ENCODE data around the gene SLC50A1. TPM values are rescaled to one million over a fixed set of nuclear protein-coding genes. Genes with fewer than 3 reads are reported as not detected.
A peak's percentile ranks its signal among the peaks of the same experiment; 100 is the strongest.

The SLC50A1 gene
- total and polyA plus RNA-seq, 9 of the 15 experiments (the other 6 are each of a cell fraction or from before 2014, with no cell fraction given) = 46.5 to 132 (median 91.9) TPM

DNA sequence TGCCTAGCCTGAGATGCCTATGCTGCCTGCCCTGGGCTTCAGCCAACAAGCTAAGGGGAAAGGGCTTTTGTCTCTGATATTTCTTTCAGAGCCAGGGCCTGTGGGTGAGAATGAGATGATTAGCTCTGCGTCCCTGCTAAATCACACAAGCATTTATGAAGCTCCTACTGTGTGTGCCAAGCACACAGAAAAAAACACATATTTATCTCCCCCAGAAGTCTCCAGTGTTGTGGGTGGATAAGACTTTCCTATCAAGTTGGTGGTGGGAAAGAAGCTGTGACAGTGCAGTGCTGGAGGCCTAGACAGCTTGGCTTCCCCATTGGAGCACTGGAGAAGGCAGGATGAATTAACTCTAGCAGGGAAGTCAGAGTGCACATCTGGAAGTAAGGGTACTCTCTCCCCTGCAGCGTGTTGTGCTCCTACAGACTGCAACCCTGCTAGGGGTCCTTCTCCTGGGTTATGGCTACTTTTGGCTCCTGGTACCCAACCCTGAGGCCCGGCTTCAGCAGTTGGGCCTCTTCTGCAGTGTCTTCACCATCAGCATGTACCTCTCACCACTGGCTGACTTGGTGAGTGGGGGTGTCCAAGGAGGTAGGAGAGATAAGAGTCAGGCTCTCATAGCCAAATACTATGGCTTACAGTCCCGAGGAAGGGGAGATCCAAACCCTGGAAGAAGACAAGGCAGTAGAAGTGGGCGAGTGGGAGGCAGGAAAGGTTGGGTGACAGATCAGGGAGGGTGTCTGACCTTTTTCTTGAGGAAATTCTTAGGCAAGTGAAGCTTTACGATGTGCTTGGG, 1.7 kb downstream of the SLC50A1 start (continued):
- TF ChIP-seq CCNT2 (IDR thresholded peaks at IDR 0.05; ENCODE audit: borderline replicate concordance, extremely low read depth, insufficient read length, low read depth, low read length) (no peak), NR2C2 (CRISPR knock-in tag; IDR thresholded peaks at IDR 0.05) (no peak), NR2C2 (tag; IDR thresholded peaks at IDR 0.05) (no peak), EGR1 (conservative IDR thresholded peaks at IDR 0.05) (peak; percentile 68), ZNF23 (CRISPR knock-in tag; IDR thresholded peaks at IDR 0.05) (no peak), NRF1 (conservative IDR thresholded peaks at IDR 0.05 in 1 of 2, IDR thresholded peaks at IDR 0.05 in 1 of 2) (no peak), HDAC2 (IDR thresholded peaks at IDR 0.05) (no peak), POLR2H (tag; IDR thresholded peaks at IDR 0.05; ENCODE audit: low read depth) (no peak), NFATC3 (IDR thresholded peaks at IDR 0.05) (no peak), ZNF75A (CRISPR knock-in tag; IDR thresholded peaks at IDR 0.05) (no peak), CXXC5 (CRISPR knock-in tag; IDR thresholded peaks at IDR 0.05) (no peak), PRPF4 (IDR thresholded peaks at IDR 0.05; ENCODE audit: insufficient read depth, low read depth, low read length, poor library complexity, severe bottlenecking) (no peak), TAF1 (IDR thresholded peaks at IDR 0.05; ENCODE audit: control insufficient read depth, extremely low read depth, insufficient read depth, low read length, severe bottlenecking) (peak; percentile 12), NONO (IDR thresholded peaks at IDR 0.05; ENCODE audit: low read depth in 2 of 2, low read length in 1 of 2) (no peak), PRMT5 (CRISPR knock-in tag; IDR thresholded peaks at IDR 0.05) (no peak), POLR3A (IDR thresholded peaks at IDR 0.05; ENCODE audit: borderline replicate concordance, extremely low read depth, insufficient read depth, insufficient read length) (no peak), GTF2A2 (tag; IDR thresholded peaks at IDR 0.05) (no peak), ZNF217 (CRISPR knock-in tag; IDR thresholded peaks at IDR 0.05) (no peak)
- TF ChIP-seq, protein P1, sequence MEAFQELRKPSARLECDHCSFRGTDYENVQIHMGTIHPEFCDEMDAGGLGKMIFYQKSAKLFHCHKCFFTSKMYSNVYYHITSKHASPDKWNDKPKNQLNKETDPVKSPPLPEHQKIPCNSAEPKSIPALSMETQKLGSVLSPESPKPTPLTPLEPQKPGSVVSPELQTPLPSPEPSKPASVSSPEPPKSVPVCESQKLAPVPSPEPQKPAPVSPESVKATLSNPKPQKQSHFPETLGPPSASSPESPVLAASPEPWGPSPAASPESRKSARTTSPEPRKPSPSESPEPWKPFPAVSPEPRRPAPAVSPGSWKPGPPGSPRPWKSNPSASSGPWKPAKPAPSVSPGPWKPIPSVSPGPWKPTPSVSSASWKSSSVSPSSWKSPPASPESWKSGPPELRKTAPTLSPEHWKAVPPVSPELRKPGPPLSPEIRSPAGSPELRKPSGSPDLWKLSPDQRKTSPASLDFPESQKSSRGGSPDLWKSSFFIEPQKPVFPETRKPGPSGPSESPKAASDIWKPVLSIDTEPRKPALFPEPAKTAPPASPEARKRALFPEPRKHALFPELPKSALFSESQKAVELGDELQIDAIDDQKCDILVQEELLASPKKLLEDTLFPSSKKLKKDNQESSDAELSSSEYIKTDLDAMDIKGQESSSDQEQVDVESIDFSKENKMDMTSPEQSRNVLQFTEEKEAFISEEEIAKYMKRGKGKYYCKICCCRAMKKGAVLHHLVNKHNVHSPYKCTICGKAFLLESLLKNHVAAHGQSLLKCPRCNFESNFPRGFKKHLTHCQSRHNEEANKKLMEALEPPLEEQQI (IDR thresholded peaks at IDR 0.05) = no peak
- TF ChIP-seq, protein P2, sequence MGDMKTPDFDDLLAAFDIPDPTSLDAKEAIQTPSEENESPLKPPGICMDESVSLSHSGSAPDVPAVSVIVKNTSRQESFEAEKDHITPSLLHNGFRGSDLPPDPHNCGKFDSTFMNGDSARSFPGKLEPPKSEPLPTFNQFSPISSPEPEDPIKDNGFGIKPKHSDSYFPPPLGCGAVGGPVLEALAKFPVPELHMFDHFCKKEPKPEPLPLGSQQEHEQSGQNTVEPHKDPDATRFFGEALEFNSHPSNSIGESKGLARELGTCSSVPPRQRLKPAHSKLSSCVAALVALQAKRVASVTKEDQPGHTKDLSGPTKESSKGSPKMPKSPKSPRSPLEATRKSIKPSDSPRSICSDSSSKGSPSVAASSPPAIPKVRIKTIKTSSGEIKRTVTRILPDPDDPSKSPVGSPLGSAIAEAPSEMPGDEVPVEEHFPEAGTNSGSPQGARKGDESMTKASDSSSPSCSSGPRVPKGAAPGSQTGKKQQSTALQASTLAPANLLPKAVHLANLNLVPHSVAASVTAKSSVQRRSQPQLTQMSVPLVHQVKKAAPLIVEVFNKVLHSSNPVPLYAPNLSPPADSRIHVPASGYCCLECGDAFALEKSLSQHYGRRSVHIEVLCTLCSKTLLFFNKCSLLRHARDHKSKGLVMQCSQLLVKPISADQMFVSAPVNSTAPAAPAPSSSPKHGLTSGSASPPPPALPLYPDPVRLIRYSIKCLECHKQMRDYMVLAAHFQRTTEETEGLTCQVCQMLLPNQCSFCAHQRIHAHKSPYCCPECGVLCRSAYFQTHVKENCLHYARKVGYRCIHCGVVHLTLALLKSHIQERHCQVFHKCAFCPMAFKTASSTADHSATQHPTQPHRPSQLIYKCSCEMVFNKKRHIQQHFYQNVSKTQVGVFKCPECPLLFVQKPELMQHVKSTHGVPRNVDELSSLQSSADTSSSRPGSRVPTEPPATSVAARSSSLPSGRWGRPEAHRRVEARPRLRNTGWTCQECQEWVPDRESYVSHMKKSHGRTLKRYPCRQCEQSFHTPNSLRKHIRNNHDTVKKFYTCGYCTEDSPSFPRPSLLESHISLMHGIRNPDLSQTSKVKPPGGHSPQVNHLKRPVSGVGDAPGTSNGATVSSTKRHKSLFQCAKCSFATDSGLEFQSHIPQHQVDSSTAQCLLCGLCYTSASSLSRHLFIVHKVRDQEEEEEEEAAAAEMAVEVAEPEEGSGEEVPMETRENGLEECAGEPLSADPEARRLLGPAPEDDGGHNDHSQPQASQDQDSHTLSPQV (IDR thresholded peaks at IDR 0.05) = no peak
- TF ChIP-seq, protein P3, sequence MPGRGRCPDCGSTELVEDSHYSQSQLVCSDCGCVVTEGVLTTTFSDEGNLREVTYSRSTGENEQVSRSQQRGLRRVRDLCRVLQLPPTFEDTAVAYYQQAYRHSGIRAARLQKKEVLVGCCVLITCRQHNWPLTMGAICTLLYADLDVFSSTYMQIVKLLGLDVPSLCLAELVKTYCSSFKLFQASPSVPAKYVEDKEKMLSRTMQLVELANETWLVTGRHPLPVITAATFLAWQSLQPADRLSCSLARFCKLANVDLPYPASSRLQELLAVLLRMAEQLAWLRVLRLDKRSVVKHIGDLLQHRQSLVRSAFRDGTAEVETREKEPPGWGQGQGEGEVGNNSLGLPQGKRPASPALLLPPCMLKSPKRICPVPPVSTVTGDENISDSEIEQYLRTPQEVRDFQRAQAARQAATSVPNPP (IDR thresholded peaks at IDR 0.05; ENCODE audit: borderline replicate concordance, insufficient read depth, insufficient read length) = no peak

Data from K562 (cell line).